Measurements from ENCODE around the gene CSTF1.

Gene CSTF1

GRCh38 chr20:56418385-56418861, 26.0 kb downstream of the CSTF1 start:
- Histone ChIP-seq H3K23ac (ENCODE audit: low read length in 2 of 2) (no peak overlapping the region), H3K4me2 (ENCODE audit: low read length, poor library complexity, severe bottlenecking) (no peak overlapping the region), H2BK15ac (ENCODE audit: low read depth, poor library complexity, severe bottlenecking) (no peak overlapping the region), H4K91ac (ENCODE audit: low read length) (no peak overlapping the region), H2BK5ac (ENCODE audit: low read depth, low read length, poor library complexity, severe bottlenecking) (no peak overlapping the region), H3K4me1 (ENCODE audit: control insufficient read depth, insufficient read depth, low read depth, low read length) (peaks cover 18% of the 10 kb centered on the region), H3K79me1 (replicated peaks; ENCODE audit: low read length, poor library complexity, severe bottlenecking) (no peaks in the 10 kb centered on the region), H2BK12ac (ENCODE audit: low read length in 2 of 2) (peak overlapping the region in 1 of 2 experiments; percentile 1), H3K14ac (ENCODE audit: low read length in 2 of 2) (no peak overlapping the region), H2BK120ac (ENCODE audit: low read depth, low read length) (no peak overlapping the region), H3K9me3 (ENCODE audit: control insufficient read depth, low read length) (no peaks in the 10 kb centered on the region), H3K9ac (ENCODE audit: low read length) (no peak overlapping the region), H3K4ac (ENCODE audit: low read depth in 1 of 2, low read length in 2 of 2) (peak overlapping the region in 1 of 2 experiments; percentile 67), H2AK5ac (ENCODE audit: low read length, severe bottlenecking) (peak overlapping the region; percentile 45), H2AFZ (ENCODE audit: low read depth, low read length) (no peak overlapping the region), H3K4me3 (ENCODE audit: insufficient read depth in 1 of 2, low read depth in 1 of 2, low read length in 2 of 2) (no peak overlapping the region), H3K36me3 (ENCODE audit: control insufficient read depth in 1 of 2, insufficient read depth in 2 of 2, low read depth in 1 of 2, low read length in 2 of 2) (peaks cover 0 to 4% of the 10 kb centered on the region in 2 experiments), H3K27ac (ENCODE audit: low read length, poor library complexity, severe bottlenecking) (no peak overlapping the region), H3K18ac (ENCODE audit: low read depth in 1 of 2, low read length in 2 of 2) (peak overlapping the region in 1 of 2 experiments; percentile 8), H3K27me3 (ENCODE audit: control insufficient read depth in 1 of 2, insufficient read depth in 1 of 2, low read length in 2 of 2) (no peaks in the 10 kb centered on the region), H4K8ac (ENCODE audit: low read length) (peak overlapping the region; percentile 43)
- 61% methylated on average over 9 of the region's 11 CpGs for WGBS
- peak; percentile 23 for DNase-seq

- no peak for DNase-seq
- Histone ChIP-seq H4K91ac (ENCODE audit: low read length) (no peak overlapping the region), H3K9me3 (ENCODE audit: control insufficient read depth, low read length) (no peaks in the 10 kb centered on the region), H2BK15ac (ENCODE audit: low read depth, poor library complexity, severe bottlenecking) (no peak overlapping the region), H3K27me3 (ENCODE audit: control insufficient read depth in 1 of 2, insufficient read depth in 1 of 2, low read length in 2 of 2) (peaks cover 0 to 4% of the 10 kb centered on the region in 2 experiments), H2BK12ac (ENCODE audit: low read length in 2 of 2) (no peak overlapping the region), H2AFZ (ENCODE audit: low read depth, low read length) (no peak overlapping the region), H3K4me3 (ENCODE audit: insufficient read depth in 1 of 2, low read depth in 1 of 2, low read length in 2 of 2) (no peak overlapping the region), H2BK120ac (ENCODE audit: low read depth, low read length) (no peak overlapping the region), H3K14ac (ENCODE audit: low read length in 2 of 2) (no peak overlapping the region), H2BK5ac (ENCODE audit: low read depth, low read length, poor library complexity, severe bottlenecking) (no peak overlapping the region), H3K27ac (ENCODE audit: low read length, poor library complexity, severe bottlenecking) (no peak overlapping the region), H3K23ac (ENCODE audit: low read length in 2 of 2) (no peak overlapping the region), H2AK5ac (ENCODE audit: low read length, severe bottlenecking) (peak overlapping the region; percentile 71), H3K79me1 (replicated peaks; ENCODE audit: low read length, poor library complexity, severe bottlenecking) (no peaks in the 10 kb centered on the region), H3K9ac (ENCODE audit: low read length) (no peak overlapping the region), H3K4ac (ENCODE audit: low read depth in 1 of 2, low read length in 2 of 2) (no peak overlapping the region), H3K4me2 (ENCODE audit: low read length, poor library complexity, severe bottlenecking) (no peak overlapping the region), H3K4me1 (ENCODE audit: control insufficient read depth, insufficient read depth, low read depth, low read length) (peaks cover 18% of the 10 kb centered on the region), H3K36me3 (ENCODE audit: control insufficient read depth in 1 of 2, insufficient read depth in 2 of 2, low read depth in 1 of 2, low read length in 2 of 2) (peaks cover 0 to 4% of the 10 kb centered on the region in 2 experiments), H4K8ac (ENCODE audit: low read length) (no peak overlapping the region), H3K18ac (ENCODE audit: low read depth in 1 of 2, low read length in 2 of 2) (no peak overlapping the region)
- WGBS = 100% methylated on average over 1 of the region's 2 CpGs
Observed at GRCh38 chr20:56420028-56420427, 27.6 kb downstream of the CSTF1 start.

- Histone ChIP-seq H2BK12ac (ENCODE audit: low read length in 2 of 2) (no peak overlapping the region), H3K9me3 (ENCODE audit: control insufficient read depth, low read length) (no peaks in the 10 kb centered on the region), H3K27ac (ENCODE audit: low read length, poor library complexity, severe bottlenecking) (no peak overlapping the region), H3K4me3 (ENCODE audit: insufficient read depth in 1 of 2, low read depth in 1 of 2, low read length in 2 of 2) (no peak overlapping the region), H2BK120ac (ENCODE audit: low read depth, low read length) (no peak overlapping the region), H4K8ac (ENCODE audit: low read length) (no peak overlapping the region), H3K9ac (ENCODE audit: low read length) (no peak overlapping the region), H3K18ac (ENCODE audit: low read depth in 1 of 2, low read length in 2 of 2) (no peak overlapping the region), H3K4me2 (ENCODE audit: low read length, poor library complexity, severe bottlenecking) (no peak overlapping the region), H3K27me3 (ENCODE audit: control insufficient read depth in 1 of 2, insufficient read depth in 1 of 2, low read length in 2 of 2) (peaks cover 0 to 10% of the 10 kb centered on the region in 2 experiments), H3K23ac (ENCODE audit: low read length in 2 of 2) (no peak overlapping the region), H3K4me1 (ENCODE audit: control insufficient read depth, insufficient read depth, low read depth, low read length) (peaks cover 18% of the 10 kb centered on the region), H4K91ac (ENCODE audit: low read length) (no peak overlapping the region), H3K4ac (ENCODE audit: low read depth in 1 of 2, low read length in 2 of 2) (no peak overlapping the region), H2BK15ac (ENCODE audit: low read depth, poor library complexity, severe bottlenecking) (no peak overlapping the region), H3K36me3 (ENCODE audit: control insufficient read depth in 1 of 2, insufficient read depth in 2 of 2, low read depth in 1 of 2, low read length in 2 of 2) (peaks cover 0 to 4% of the 10 kb centered on the region in 2 experiments), H2AFZ (ENCODE audit: low read depth, low read length) (no peak overlapping the region), H2BK5ac (ENCODE audit: low read depth, low read length, poor library complexity, severe bottlenecking) (no peak overlapping the region), H3K14ac (ENCODE audit: low read length in 2 of 2) (no peak overlapping the region), H3K79me1 (replicated peaks; ENCODE audit: low read length, poor library complexity, severe bottlenecking) (no peaks in the 10 kb centered on the region), H2AK5ac (ENCODE audit: low read length, severe bottlenecking) (no peak overlapping the region)
- WGBS = 95% methylated on average over 9 of the region's 11 CpGs
- no peak for DNase-seq
Observed at GRCh38 chr20:56420940-56421688, 28.7 kb downstream of the CSTF1 start.

GRCh38 chr20:56422076-56422823, 29.8 kb downstream of the CSTF1 start:
- no peak overlapping the region for H3K23ac ChIP-seq (ENCODE audit: low read length in 2 of 2)
- no peak overlapping the region for H2BK5ac ChIP-seq (ENCODE audit: low read depth, low read length, poor library complexity, severe bottlenecking)
- 58% methylated on average over 8 of the region's 9 CpGs for WGBS
- no peak overlapping the region for H3K9ac ChIP-seq (ENCODE audit: low read length)
- no peaks in the 10 kb centered on the region for H3K79me1 ChIP-seq (replicated peaks; ENCODE audit: low read length, poor library complexity, severe bottlenecking)
- H2AFZ ChIP-seq (ENCODE audit: low read depth, low read length) = no peak overlapping the region
- peak overlapping the region in 1 of 2 experiments; percentile 48 for H3K4ac ChIP-seq (ENCODE audit: low read depth in 1 of 2, low read length in 2 of 2)
- peaks cover 18% of the 10 kb centered on the region for H3K4me1 ChIP-seq (ENCODE audit: control insufficient read depth, insufficient read depth, low read depth, low read length)
- peaks cover 0 to under 1% of the 10 kb centered on the region in 2 experiments for H3K36me3 ChIP-seq (ENCODE audit: control insufficient read depth in 1 of 2, insufficient read depth in 2 of 2, low read depth in 1 of 2, low read length in 2 of 2)
- H3K4me3 ChIP-seq (ENCODE audit: insufficient read depth in 1 of 2, low read depth in 1 of 2, low read length in 2 of 2) = no peak overlapping the region
- H4K8ac ChIP-seq (ENCODE audit: low read length) = peak overlapping the region; percentile 47
- no peaks in the 10 kb centered on the region for H3K9me3 ChIP-seq (ENCODE audit: control insufficient read depth, low read length)
- H3K18ac ChIP-seq (ENCODE audit: low read depth in 1 of 2, low read length in 2 of 2) = peak overlapping the region; percentile 64 to 81
- no peak overlapping the region for H2BK15ac ChIP-seq (ENCODE audit: low read depth, poor library complexity, severe bottlenecking)
- peak overlapping the region; percentile 74 for H2AK5ac ChIP-seq (ENCODE audit: low read length, severe bottlenecking)
- H2BK12ac ChIP-seq (ENCODE audit: low read length in 2 of 2) = peak overlapping the region in 1 of 2 experiments; percentile 92
- peak overlapping the region; percentile 30 for H4K91ac ChIP-seq (ENCODE audit: low read length)
- peak overlapping the region; percentile 23 for H3K4me2 ChIP-seq (ENCODE audit: low read length, poor library complexity, severe bottlenecking)
- peaks cover 0 to 12% of the 10 kb centered on the region in 2 experiments for H3K27me3 ChIP-seq (ENCODE audit: control insufficient read depth in 1 of 2, insufficient read depth in 1 of 2, low read length in 2 of 2)
- no peak overlapping the region for H3K14ac ChIP-seq (ENCODE audit: low read length in 2 of 2)
- peak overlapping the region; percentile 87 for H3K27ac ChIP-seq (ENCODE audit: low read length, poor library complexity, severe bottlenecking)
- H2BK120ac ChIP-seq (ENCODE audit: low read depth, low read length) = peak overlapping the region; percentile 57
- DNase-seq = peak; percentile 69
